ENCODE measurements around the gene CDC34. TPM values are rescaled to one million over a fixed set of nuclear protein-coding genes. Genes with fewer than 3 reads are reported as not detected.

The CDC34 gene
- total and polyA plus RNA-seq, 2 of the 8 experiments (the other 6 are each of a cell fraction or from before 2014, with no cell fraction given) = 95.9 to 129 TPM

DNA sequence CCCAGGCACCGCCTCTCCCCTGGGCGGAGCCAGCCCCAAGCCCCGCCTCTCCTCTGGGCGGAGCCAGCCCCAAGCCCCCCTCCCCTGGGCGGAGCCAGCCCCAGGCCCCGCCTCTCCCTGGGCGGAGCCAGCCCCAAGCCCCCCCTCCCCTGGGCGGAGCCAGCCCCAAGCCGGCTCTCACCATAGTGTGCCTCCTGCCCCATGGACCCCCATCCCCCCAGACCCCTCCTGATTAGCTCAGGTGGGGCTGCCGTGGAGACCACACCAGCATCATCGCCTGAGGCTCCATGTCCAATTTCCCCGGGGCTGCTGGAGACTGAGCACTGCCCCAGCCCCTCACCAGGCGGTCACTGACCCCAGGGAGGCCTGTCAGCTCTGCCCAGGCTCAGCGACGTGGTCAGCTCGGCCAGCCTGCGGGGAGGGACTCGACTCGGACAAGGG lies 39.4 kb upstream of the CDC34 start:
- 78% methylated on average over 6 of the region's 19 CpGs; no CpG with 5 or more reads in 1 of the 2 experiments for WGBS, 2 experiments (ENCODE audit: extremely low coverage in 1 of 2, insufficient coverage in 1 of 2, insufficient read length in 1 of 2, insufficient replicate concordance in 2 of 2, low coverage in 1 of 2, low lambda C conversion rate in 2 of 2, missing lambda C conversion rate in 1 of 2)

More for the DNA sequence above, 39.4 kb upstream of the CDC34 start:
- Histone ChIP-seq H3K4ac (replicated peaks; ENCODE audit: insufficient read length, low read depth, low read length) (no peak overlapping the region), H2AFZ (ENCODE audit: low read length) (no peak overlapping the region), H4K8ac (ENCODE audit: extremely low read depth, insufficient read depth, low read length) (no peak overlapping the region), H2AK5ac (ENCODE audit: low read depth, low read length) (no peak overlapping the region), H3K4me2 (ENCODE audit: insufficient read depth in 1 of 2, low read depth in 2 of 2, low read length in 2 of 2) (no peak overlapping the region), H3K4me3 (ENCODE audit: extremely low read depth in 1 of 4, insufficient read depth in 2 of 4, low read depth in 3 of 4, low read length in 4 of 4) (no peak overlapping the region), H4K20me1 (replicated peaks in 1 of 2; ENCODE audit: control insufficient read depth in 1 of 2, insufficient read depth in 2 of 2, low read length in 2 of 2) (peaks cover 0 to 1% of the 10 kb centered on the region in 2 experiments), H3K18ac (ENCODE audit: extremely low read depth, low read length) (no peak overlapping the region), H2BK20ac (ENCODE audit: low read length) (no peak overlapping the region), H3K56ac (replicated peaks; ENCODE audit: insufficient read length, low read depth, low read length) (no peak overlapping the region), H3K23ac (ENCODE audit: insufficient read length) (no peak overlapping the region), H3K27me3 (replicated peaks in 1 of 4; ENCODE audit: control insufficient read depth in 3 of 4, extremely low read depth in 1 of 4, insufficient read depth in 3 of 4, low read length in 3 of 4) (no peaks in the 10 kb centered on the region; a peak in 1 of 7 replicates), H3K9ac (replicated peaks in 1 of 4; ENCODE audit: extremely low read depth in 1 of 4, low read depth in 3 of 4, low read length in 3 of 4) (no peak overlapping the region), H3K4me1 (replicated peaks in 1 of 4; ENCODE audit: control insufficient read depth in 3 of 4, insufficient read depth in 4 of 4, low read length in 3 of 4) (peaks cover 0 to 6% (median 2%) of the 10 kb centered on the region in 4 experiments; a peak in 3 of 7 replicates), H3K14ac (ENCODE audit: insufficient read length) (no peak overlapping the region), H4K91ac (replicated peaks; ENCODE audit: insufficient read length, low read length) (no peak overlapping the region), H3K36me3 (ENCODE audit: control insufficient read depth in 2 of 4, insufficient read depth in 4 of 4, low read length in 3 of 4) (no peaks in the 10 kb centered on the region), H2BK120ac (replicated peaks; ENCODE audit: low read depth, low read length) (no peak overlapping the region), H3K9me3 (ENCODE audit: insufficient read depth in 2 of 2, low read depth in 1 of 2, low read length in 1 of 2) (peaks cover 0 to 2% of the 10 kb centered on the region in 2 experiments; a peak in 1 of 4 replicates), H3K79me1 (ENCODE audit: low read depth, low read length) (no peaks in the 10 kb centered on the region; the same call in 1 of the 2 replicates), H3K23me2 (ENCODE audit: low read depth, low read length) (peaks cover 5% of the 10 kb centered on the region; the same call in 1 of the 2 replicates), H2BK15ac (ENCODE audit: low read length) (no peak overlapping the region), H3K79me2 (ENCODE audit: control insufficient read depth in 1 of 2, insufficient read depth in 2 of 2, low read length in 2 of 2) (no peaks in the 10 kb centered on the region), H4K5ac (ENCODE audit: insufficient read length, low read depth, low read length) (no peak overlapping the region), H3K27ac (ENCODE audit: low read depth, low read length) (no peak overlapping the region), H2BK5ac (ENCODE audit: low read depth, low read length) (no peak overlapping the region), H2BK12ac (ENCODE audit: low read depth, low read length) (no peak overlapping the region)
- ChIA-PET POLR2A (ENCODE audit: partially characterized antibody) (no interaction called here), CTCF (ENCODE audit: partially characterized antibody) (interaction anchor here (0.7 to 3.7 kb wide), 4 partner anchors 14 to 144 kb away, joined by 3 to 21 read pairs (median 5); no protein-coding TSS in a partner anchor)
- TF ChIP-seq YY1 (IDR thresholded peaks at IDR 0.05; ENCODE audit: low read depth, low read length) (no peak), EGR1 (IDR thresholded peaks at IDR 0.05; ENCODE audit: borderline replicate concordance, low read depth, low read length) (no peak), SP1 (IDR thresholded peaks at IDR 0.05; ENCODE audit: low read depth, low read length) (no peak), GABPA (IDR thresholded peaks at IDR 0.05; ENCODE audit: borderline replicate concordance, insufficient read depth, low read length) (no peak), TBP (IDR thresholded peaks at IDR 0.05; ENCODE audit: low read depth, low read length) (no peak), EZH2 (IDR thresholded peaks at IDR 0.05; ENCODE audit: low read depth, low read length, severe bottlenecking) (no peak), RFX5 (IDR thresholded peaks at IDR 0.05; ENCODE audit: borderline replicate concordance, low read depth, low read length) (no peak)
- TF ChIP-seq, protein P1, sequence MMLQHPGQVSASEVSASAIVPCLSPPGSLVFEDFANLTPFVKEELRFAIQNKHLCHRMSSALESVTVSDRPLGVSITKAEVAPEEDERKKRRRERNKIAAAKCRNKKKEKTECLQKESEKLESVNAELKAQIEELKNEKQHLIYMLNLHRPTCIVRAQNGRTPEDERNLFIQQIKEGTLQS (IDR thresholded peaks at IDR 0.05; ENCODE audit: insufficient read depth, low read depth, low read length) = no peak
- DNase-seq (ENCODE audit: low read depth in 1 of 2, low spot score in 2 of 2) = no peak
- FAIRE-seq = no peak

Measured in H1 (cell line).